Right lobe of liver (tissue), 6 donors: ENCODE results near the gene GLE1. TPM values are rescaled to one million over a fixed set of nuclear protein-coding genes. Genes with fewer than 3 reads are reported as not detected.
A peak's percentile ranks its signal among the peaks of the same experiment; 100 is the strongest.

Experiments used
- ATAC-seq, 4 donors: fragments of 200-7000 bp; cut with Tn5 transposase; one replicate each; pipeline ENCODE4 v1.9.1; 2020; ENCODE audit warnings: mild to moderate bottlenecking in 4 of 4, moderate library complexity in 4 of 4
- DNase-seq, 3 donors: peaks; one replicate each; pipeline ENCODE4 v3.0.0-alpha.2; 2020
- H3K27ac ChIP-seq, 3 donors: fragments of 200-600 bp; one replicate each; pipeline ENCODE4 v1.8.0; 2022
- H3K27me3 ChIP-seq, 2 donors: fragments of 200-600 bp; one replicate each; pipeline ENCODE4 v1.8.0; 2022
- H3K36me3 ChIP-seq, 4 donors: fragments of 200-600 bp; sonication (generic) in 1 of 4; one replicate each; pipeline versions ENCODE4 v1.5.1 to v1.8.0; 2017 to 2022; ENCODE audit warnings: control low read depth in 1 of 4
- H3K4me1 ChIP-seq, 4 donors: fragments of 200-600 bp; sonication (generic) in 1 of 4; one replicate each; pipeline versions ENCODE4 v1.5.1 to v1.8.0; 2017 to 2022; ENCODE audit warnings: control low read depth in 1 of 4
- H3K4me3 ChIP-seq, 3 donors: fragments of 200-600 bp; one replicate each; pipeline ENCODE4 v1.8.0; 2022
- H3K9me3 ChIP-seq, 4 donors: fragments of 200-600 bp; sonication (generic) in 1 of 4; one replicate each; pipeline versions ENCODE4 v1.5.1 to v1.8.0; 2017 to 2022; ENCODE audit warnings: control low read depth in 1 of 4
- CTCF ChIP-seq, 4 donors: fragments of 200-600 bp in 3 of 4; fragments of 450-650 bp in 1 of 4; IDR thresholded peaks; one replicate each; pipeline versions ENCODE4 v1.5.1 to v1.8.0; 2016 to 2022; ENCODE audit warnings: antibody characterized with exemption in 4 of 4, mild to moderate bottlenecking in 2 of 4
- POLR2A ChIP-seq: fragments of 450-650 bp; IDR thresholded peaks from one replicate; pipeline ENCODE4 v1.6.1; 2017; ENCODE audit warnings: antibody characterized with exemption, mild to moderate bottlenecking
- WGBS: methylation state at CpG from one replicate; pipeline ENCODE4 v1.1.6; 2018; ENCODE audit warnings: low coverage, low lambda C conversion rate; ENCODE audit not compliant: insufficient coverage; ENCODE audit errors: missing lambda C conversion rate; 5-methylcytosine and 5-hydroxymethylcytosine counted together
- intact Hi-C, 2 donors: fragments of 100-400 bp; cut with DNase I; formaldehyde crosslinking; loops; one replicate each; pipeline versions ENCODE4 v1.11.2 to v1.14.1; 2022
- total RNA-seq, 6 experiments: library from RNA; depleted of rRNA in 2 of 6; stranded (reverse); fragments of >200 nt in 2 of 6; fragmentation: NEBNext Ultra II Directional in 3 of 6; extraction: Animal tissue kit (Norgen Biotek cat#: 25700) in 3 of 6; gene quantifications; one replicate each; pipeline versions ENCODE4 v1.1.0 to v1.2.4, GENCODE V29; 2016 to 2023
- donor health status: DM: no; HTN: yes; CAD: no.
- donor health status: DM: no; HTN: no; CAD: no.
- donor health status: DM: no; HTN: no; CAD: no.
- donor health status: DM: no; HTN: yes; CAD: no.
- donor health status: DM: no; HTN: yes; CAD: no.

Gene GLE1
- total RNA-seq, 6 experiments from 2014 or later, result 10.5 to 15.9 (median 13.2) TPM

- no peaks in the 10 kb centered on the region for H3K27me3 ChIP-seq
- H3K4me3 ChIP-seq, result peak overlapping the region; percentile 81 to 96 (median 95)
- intact Hi-C loops, result no loop called here
- WGBS, result 1% methylated on average over 12 of the region's 48 CpGs
- no peak for TF ChIP-seq POLR2A
- TF ChIP-seq CTCF (IDR thresholded peaks at IDR 0.05), result no peak
- H3K9me3 ChIP-seq, result no peaks in the 10 kb centered on the region
- ATAC-seq (peak; percentile 70 to 75 (median 74)), DNase-seq (peak; percentile 65 to 74 (median 68))
- peak overlapping the region in 2 of 3 donors; percentile 43 to 69 for H3K27ac ChIP-seq
- peaks cover 0 to 7% (median 0%) of the 10 kb centered on the region in 4 donors for H3K4me1 ChIP-seq
- H3K36me3 ChIP-seq, result peaks cover 0 to 11% (median 0%) of the 10 kb centered on the region in 4 donors
Measured at GRCh38 chr9:128456613-128457061, 47.9 kb upstream of the GLE1 start.

GRCh38 chr9:128457207-128457606 lies 47.3 kb upstream of the GLE1 start:
- Histone ChIP-seq H3K4me1 (peaks cover 0 to 7% (median 0%) of the 10 kb centered on the region in 4 donors), H3K9me3 (no peaks in the 10 kb centered on the region), H3K36me3 (peaks cover 0 to 11% (median 0%) of the 10 kb centered on the region in 4 donors), H3K4me3 (peak overlapping the region in 2 of 3 donors; percentile 95 to 96), H3K27me3 (no peaks in the 10 kb centered on the region), H3K27ac (no peak overlapping the region)
- intact Hi-C loops, result no loop called here
- 55% methylated on average over 13 of the region's 14 CpGs for WGBS
- no peak for TF ChIP-seq POLR2A
- no peak for TF ChIP-seq CTCF (IDR thresholded peaks at IDR 0.05)
- DNase-seq (no peak), ATAC-seq (no peak)

GRCh38 chr9:128459011-128459410 lies 45.5 kb upstream of the GLE1 start:
- H3K9me3 ChIP-seq, result no peaks in the 10 kb centered on the region
- H3K4me3 ChIP-seq, result no peak overlapping the region
- peaks cover 0 to 18% (median 0%) of the 10 kb centered on the region in 4 donors for H3K36me3 ChIP-seq
- no peak overlapping the region for H3K27ac ChIP-seq
- WGBS, result 96% methylated on average over 3 of the region's 3 CpGs
- ATAC-seq, result no peak
- no peak for DNase-seq
- no peaks in the 10 kb centered on the region for H3K27me3 ChIP-seq
- intact Hi-C loops, result no loop called here
- TF ChIP-seq POLR2A (no peak), CTCF (IDR thresholded peaks at IDR 0.05) (no peak)
- H3K4me1 ChIP-seq, result peaks cover 0 to 7% (median 0%) of the 10 kb centered on the region in 4 donors

- Histone ChIP-seq H3K9me3 (no peaks in the 10 kb centered on the region), H3K27me3 (no peaks in the 10 kb centered on the region), H3K36me3 (no peaks in the 10 kb centered on the region), H3K27ac (no peak overlapping the region), H3K4me1 (no peaks in the 10 kb centered on the region), H3K4me3 (no peak overlapping the region)
- intact Hi-C loops, result no loop called here
- WGBS, result 90% methylated on average over 5 of the region's 7 CpGs
- no peak for ATAC-seq
- no peak for DNase-seq
- TF ChIP-seq POLR2A, result no peak
- no peak for TF ChIP-seq CTCF (IDR thresholded peaks at IDR 0.05)
Measured at GRCh38 chr9:128469070-128469469, 35.4 kb upstream of the GLE1 start.
